Fibroblast of skin of left quadriceps (primary cell): ENCODE data around the gene CALU.

ENCODE experiments used
- DNase-seq, 2 experiments: peaks; one replicate each; pipeline ENCODE4 v3.0.0-alpha.2; 2013; ENCODE audit warnings: low read depth in 2 of 2

CALU gene

DNA sequence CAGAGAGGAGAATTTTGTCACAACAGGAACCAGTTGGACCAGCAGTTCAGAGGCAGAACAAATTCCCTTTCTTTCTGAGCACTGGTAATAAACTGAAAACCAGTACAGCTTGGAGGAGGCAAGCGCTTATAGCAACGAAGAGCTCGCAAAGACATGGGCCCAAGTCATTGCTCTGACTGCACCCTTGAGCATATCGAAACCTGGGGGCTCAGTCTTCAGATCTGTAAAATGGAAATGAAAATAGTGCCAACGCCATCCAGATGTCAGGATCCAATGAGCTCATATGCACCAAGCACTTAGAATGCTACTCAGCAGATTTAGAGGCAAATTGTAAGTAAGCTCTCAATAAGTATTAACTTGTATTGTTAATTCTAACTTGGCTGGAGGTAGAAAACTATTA, 14.4 kb upstream of the CALU start:
- DNase-seq = no peak

GRCh38 chr7:128725531-128725930, 13.6 kb upstream of the CALU start:
- no peak for DNase-seq

DNA sequence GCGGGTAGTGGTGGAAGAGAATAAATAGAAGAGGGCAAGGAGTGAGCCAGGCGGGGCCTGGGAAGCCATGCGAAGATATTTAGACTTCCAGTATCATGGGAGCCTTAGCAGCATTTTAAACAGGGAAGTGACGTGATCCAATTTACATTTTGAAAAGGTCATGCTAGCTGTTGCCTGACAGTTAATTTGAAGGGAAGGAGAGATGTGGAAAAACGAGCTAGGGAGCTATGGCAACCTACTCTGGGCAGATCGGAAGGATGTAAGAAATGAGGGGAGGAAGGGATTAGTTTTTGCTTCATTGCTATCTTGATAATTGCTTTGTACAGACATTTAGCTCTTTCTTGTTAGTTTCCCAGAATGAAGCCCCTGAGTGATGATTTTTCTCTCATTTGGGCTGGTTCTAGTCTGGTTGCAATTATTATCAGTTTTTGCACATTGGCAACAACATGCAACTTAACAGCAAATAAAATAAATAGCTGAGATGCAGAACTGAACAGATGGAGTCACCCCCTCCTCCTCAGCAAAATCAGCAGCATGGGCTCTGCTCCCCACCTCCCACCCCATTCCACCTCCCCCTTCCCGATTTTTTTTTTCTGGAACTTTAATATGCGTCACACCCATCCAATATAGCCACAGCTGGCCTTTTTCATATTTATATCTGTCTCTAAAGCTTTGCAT, 13.0 kb upstream of the CALU start:
- no peak for DNase-seq

- no peak for DNase-seq
Measured at GRCh38 chr7:128726737-128727072, 12.5 kb upstream of the CALU start.

DNA sequence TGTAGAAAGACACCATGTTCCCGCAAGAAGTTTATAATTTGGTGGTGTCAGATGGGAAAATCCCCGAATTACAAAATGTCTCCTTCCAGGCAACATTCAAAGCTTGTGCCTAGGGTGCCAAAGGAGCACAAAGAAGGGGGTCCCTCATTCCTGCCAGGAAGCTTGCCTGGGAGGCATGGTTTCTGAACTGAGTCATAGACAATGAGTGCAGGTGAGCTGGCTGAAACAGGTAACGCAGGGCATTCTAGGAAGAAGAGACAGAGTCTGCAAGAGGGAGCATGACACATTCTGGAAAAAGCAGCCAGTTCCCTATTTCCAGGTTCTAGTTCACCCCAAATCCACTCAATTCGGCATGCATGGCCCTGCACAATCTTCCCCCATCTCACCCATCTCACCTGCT, 11.9 kb upstream of the CALU start:
- no peak for DNase-seq

- no peak for DNase-seq
Measured at GRCh38 chr7:128728598-128728997, 10.6 kb upstream of the CALU start.

DNA sequence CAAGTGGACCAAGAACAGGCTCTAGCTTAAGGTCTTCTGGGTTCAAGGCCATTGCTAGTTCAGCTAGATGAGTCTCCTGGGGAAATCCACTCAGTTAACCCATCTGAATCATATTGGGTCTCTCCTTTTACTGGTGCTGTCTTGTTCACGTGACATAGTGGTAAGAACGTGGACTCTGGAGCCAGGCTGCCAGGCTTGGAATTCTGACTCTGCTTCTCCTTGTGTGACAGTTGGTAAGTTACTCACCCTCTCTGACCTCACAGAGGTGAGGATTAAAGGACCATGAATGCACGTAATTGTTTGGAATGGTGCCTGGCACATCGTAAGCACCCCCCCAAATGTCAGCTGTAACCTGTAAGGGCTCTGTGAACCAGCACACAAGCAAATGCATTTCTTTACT, 9.7 kb upstream of the CALU start:
- DNase-seq = no peak

GRCh38 chr7:128731184-128731583, 8.0 kb upstream of the CALU start:
- no peak for DNase-seq

DNA sequence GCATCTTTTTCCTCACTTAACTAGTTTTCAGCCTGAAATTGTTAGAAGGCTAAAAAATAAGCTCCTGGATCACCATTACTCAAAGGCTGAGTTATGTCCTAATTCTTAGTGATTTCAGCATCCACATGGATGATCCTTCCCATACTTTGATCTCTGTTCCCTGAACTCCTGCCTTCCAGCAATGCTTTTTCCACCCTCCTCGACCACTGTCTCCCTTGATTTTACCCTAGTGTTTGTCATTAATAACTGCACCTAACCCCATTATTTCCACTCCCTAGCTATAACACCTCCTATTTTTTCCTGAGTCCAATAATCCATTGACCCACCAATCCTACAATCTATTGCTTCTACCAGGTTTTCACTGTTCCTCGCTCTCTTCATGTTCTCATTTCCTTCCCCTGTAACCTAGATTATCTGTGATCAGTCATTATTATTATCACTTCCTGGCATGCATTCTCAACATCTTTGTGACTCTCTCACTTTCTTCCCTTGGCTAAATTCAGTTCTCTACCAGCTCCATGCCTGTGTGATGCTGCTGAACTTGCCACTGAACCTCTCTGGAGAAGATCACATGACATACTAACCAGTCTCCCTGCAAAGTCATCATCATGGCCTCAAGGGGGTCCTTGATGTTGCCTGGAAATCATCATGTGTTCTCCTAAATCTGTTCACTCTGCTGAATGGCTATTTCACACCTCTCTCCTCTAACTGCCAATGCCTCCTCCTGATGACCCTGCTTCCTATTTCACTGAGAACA, 6.5 kb upstream of the CALU start:
- DNase-seq = no peak

DNA sequence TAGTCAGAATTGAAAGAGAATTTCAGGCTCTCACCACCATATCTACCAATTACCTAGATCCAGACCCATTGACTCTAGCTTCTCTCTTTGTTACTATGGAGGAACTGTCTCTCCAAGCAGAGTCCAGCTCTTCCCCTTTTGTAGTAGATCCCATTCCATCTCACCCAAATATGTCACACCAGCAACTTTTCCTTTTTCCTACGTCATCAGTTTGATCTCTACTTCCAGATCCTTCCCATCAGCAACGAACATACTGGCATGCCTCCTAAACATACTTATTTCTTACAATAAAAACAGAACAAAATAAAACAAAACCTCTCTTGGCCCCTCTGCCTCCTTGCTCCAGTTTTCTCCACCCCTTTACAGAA, 5.9 kb upstream of the CALU start:
- no peak for DNase-seq

DNA sequence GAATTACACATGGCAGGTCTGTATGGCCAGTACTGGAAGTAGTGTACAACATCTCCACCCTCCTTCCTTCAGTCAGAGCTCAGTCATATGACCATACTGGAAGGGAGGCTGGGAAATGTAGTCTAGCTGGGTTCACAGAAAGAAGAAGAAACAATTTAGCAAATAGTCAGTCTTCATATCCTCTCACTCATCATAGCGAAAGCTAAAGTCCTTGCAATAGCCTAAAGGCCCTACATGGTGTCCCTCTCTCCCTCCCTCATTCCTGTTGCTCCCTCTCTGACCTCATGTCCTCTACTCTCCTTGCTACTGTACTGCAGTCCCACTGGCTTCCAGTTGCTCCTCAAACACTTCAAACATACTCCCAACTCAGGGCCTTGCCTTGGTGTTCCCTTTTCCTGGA, 4.3 kb upstream of the CALU start:
- no peak for DNase-seq

GRCh38 chr7:128735436-128735835, 3.7 kb upstream of the CALU start:
- DNase-seq = no peak

DNA sequence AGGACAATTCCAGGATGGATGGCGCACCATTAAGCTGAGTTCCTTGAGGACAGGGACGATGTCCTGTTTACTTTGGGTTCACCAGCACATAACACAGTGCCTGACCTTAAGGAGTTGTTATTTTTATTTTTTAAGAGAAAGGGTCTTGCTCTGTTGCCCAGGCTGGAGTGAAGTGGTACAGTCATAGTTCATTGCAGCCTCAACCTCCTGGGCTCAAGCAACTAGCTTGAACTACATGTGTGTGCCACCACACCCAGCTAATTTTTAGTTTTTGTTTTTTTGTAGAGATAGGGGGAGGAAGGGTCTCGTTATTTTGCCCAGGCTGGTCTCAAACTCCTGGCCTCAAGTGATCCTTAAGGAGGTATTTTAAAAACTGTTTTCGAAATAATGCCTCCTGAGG, 1.7 kb upstream of the CALU start:
- no peak for DNase-seq

GRCh38 chr7:128737867-128738385, 1.2 kb upstream of the CALU start:
- DNase-seq = no peak

- DNase-seq = no peak
Measured at GRCh38 chr7:128738570-128739047, 550 bp upstream of the CALU start.

- no peak for DNase-seq
Measured at GRCh38 chr7:128739990-128740682, 977 bp downstream of the CALU start.

DNA sequence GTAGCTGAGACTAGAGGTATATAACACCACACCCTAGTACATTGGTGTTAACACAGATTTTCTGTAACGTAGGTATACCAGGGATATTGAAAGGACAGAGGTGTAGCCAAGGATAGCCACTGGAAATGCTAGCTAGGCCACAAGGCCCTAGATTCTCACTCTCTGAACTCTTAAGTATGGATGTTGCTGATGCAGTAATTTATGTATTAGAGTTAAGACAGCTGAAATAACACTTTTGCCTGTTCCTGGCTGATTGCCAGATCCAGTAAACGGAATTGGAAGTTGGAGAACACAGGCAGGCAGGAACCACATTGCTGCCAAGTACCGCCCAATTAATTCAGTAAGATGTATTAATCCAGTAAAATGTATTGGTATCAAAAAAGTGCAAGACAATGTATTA, 1.8 kb downstream of the CALU start:
- DNase-seq = no peak

- no peak for DNase-seq
Measured at GRCh38 chr7:128741491-128741890, 2.3 kb downstream of the CALU start.

- DNase-seq = peak; percentile 32 to 36
Measured at GRCh38 chr7:128742206-128742605, 3.0 kb downstream of the CALU start.

DNA sequence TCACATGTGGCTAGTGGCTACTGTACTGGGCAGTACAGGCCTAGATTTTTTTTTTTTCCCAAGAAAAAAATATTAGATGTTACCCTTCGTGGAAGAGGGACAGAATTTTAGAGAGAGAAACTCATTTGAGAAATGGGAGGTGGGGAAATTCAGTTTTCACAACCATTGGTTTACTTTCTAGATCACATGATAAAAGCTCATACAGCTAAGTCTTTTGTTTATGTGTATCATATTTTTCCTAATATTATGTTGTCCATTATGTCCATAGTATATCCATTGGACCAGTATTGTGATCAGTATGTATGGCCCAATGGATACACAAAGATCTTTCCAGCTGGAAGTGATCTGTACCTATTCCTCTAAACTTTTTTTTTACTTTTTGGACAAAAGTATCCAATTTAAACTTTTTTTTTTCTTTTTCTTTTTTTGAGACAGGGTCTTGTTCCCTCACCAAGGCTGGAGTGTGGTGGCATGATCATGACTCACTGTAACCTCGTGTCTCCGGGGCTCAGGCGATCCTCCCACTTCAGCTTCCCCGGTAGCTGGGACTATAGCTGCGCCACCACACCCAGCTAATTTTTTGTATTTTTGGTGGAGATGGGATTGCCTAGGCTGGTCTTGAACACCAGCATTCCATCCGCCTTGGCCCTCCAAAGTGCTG, 4.1 kb downstream of the CALU start:
- DNase-seq = no peak

DNA sequence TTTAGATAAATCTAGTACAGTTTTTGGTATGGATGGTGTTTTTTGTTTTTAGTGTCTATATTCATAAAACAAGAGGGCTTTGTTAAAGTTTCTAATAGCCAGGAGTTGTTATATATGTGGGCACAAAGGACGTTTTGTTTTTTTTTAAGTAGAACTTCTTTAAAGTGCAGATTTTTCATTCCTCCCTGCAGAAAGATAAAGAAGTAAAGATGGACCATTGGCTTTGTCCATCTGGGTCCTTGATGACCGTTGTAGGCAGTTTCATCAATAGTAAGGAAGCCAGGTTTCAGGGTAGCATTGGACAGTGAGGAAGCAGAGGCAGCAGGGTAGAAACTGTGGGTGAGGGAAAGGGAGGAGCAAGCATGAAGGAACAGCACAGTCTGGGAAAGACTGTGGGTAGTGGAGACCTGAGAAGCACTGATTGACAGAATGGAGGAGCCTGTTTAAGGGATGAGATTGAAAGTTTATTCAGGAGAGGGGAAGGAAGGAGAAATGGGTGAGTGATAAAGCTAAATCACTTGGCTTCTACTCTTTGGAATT, 5.3 kb downstream of the CALU start:
- DNase-seq = no peak

DNA sequence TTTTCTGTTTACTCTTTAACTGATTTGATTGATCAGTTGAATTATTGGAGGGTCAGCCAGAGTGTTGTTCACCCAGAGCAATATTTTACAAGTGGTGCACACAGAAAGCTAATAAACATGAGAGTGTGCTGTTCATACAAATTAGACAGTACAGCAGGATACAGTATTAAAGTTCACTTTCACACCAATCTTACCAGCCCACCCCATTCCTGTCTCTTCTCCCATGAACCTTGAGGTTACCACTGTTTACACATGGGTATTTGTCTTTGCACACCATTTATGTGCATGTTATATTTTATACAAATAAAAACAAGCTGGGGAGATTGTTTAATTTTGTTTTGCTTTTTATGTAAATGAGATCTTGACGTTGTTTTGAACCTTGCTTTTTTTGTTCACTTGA, 6.5 kb downstream of the CALU start:
- no peak for DNase-seq
